SK-N-SH (cell line): ENCODE data around the gene ACAD10. TPM values are rescaled to one million over a fixed set of nuclear protein-coding genes. Genes with fewer than 3 reads are reported as not detected.

Experiments used
- CTCF ChIA-PET: fragments of 300-600, 350-600 bp; formaldehyde crosslinking; extraction: SDS; loops from one replicate; lab custom pipeline; 2021; lab: Yijun Ruan, JAX
- POLR2A ChIA-PET: fragments of 350-600 bp; sonication (Branson Sonifier 250); formaldehyde crosslinking; extraction: SDS; loops from one replicate; lab custom pipeline; 2020; ENCODE audit warnings: antibody characterized with exemption, inconsistent platforms; lab: Yijun Ruan, JAX
- DNase-seq: peaks from one replicate; pipeline ENCODE4 v3.0.0; 2012
- H2AFZ ChIP-seq: fragments of 200-600 bp; sonication (generic); 2 replicates; pipeline ENCODE4 v1.8.1; 2016; ENCODE audit warnings: antibody characterized with exemption, mild to moderate bottlenecking, low read depth
- H3F3A ChIP-seq: fragments of 200-600 bp; sonication (generic); replicated peaks from 2 replicates; pipeline ENCODE3; 2016; ENCODE audit warnings: antibody characterized with exemption, mild to moderate bottlenecking; ENCODE audit not compliant: insufficient read depth
- H3K27ac ChIP-seq, 2 experiments: fragments of 200-500 bp in 1 of 2; fragments of 200-600 bp in 1 of 2; sonication (Bioruptor generic) in 1 of 2; sonication (generic), shearing (Covaris generic) in 1 of 2; 2 replicates each; pipeline versions ENCODE4 v1.5.1 to v1.6.1; 2014 to 2016; ENCODE audit warnings: low read depth in 2 of 2, inconsistent platforms in 1 of 2, low read length in 1 of 2, mild to moderate bottlenecking in 1 of 2, mixed read lengths in 1 of 2
- H3K27me3 ChIP-seq: fragments of 200-600 bp; sonication (generic), shearing (Covaris generic); 2 replicates; pipeline ENCODE4 v1.6.1; 2016; ENCODE audit warnings: mixed run types; ENCODE audit not compliant: insufficient read depth
- H3K36me3 ChIP-seq, 2 experiments: fragments of 200-500 bp in 1 of 2; fragments of 200-600 bp in 1 of 2; sonication (Bioruptor generic) in 1 of 2; sonication (generic) in 1 of 2; replicated peaks in 1 of 2; 2 replicates each; pipeline versions ENCODE3 to v1.5.1; 2014 to 2016; ENCODE audit warnings: low read length in 1 of 2, mild to moderate bottlenecking in 1 of 2; ENCODE audit not compliant: insufficient read depth in 2 of 2, control insufficient read depth in 1 of 2
- H3K4me1 ChIP-seq, 2 experiments: fragments of 200-500 bp in 1 of 2; fragments of 200-600 bp in 1 of 2; sonication (Bioruptor generic) in 1 of 2; sonication (generic), shearing (Covaris generic) in 1 of 2; 2 replicates each; pipeline versions ENCODE4 v1.5.1 to v1.6.1; 2014 to 2016; ENCODE audit warnings: low read depth in 1 of 2, low read length in 1 of 2, mixed run types in 1 of 2; ENCODE audit not compliant: insufficient read depth in 2 of 2, control insufficient read depth in 1 of 2
- H3K4me2 ChIP-seq: fragments of 200-600 bp; sonication (generic), shearing (Covaris generic); 2 replicates; pipeline ENCODE4 v1.6.1; 2017; ENCODE audit warnings: mixed run types
- H3K4me3 ChIP-seq, 2 experiments: fragments of 200-500 bp in 1 of 2; fragments of 200-600 bp in 1 of 2; sonication (Bioruptor generic) in 1 of 2; sonication (generic), shearing (Covaris generic) in 1 of 2; 2 replicates each; pipeline versions ENCODE4 v1.5.1 to v1.8.1; 2014 to 2016; ENCODE audit warnings: low read depth in 2 of 2, inconsistent platforms in 1 of 2, low read length in 1 of 2, mild to moderate bottlenecking in 1 of 2, mixed read lengths in 1 of 2, moderate library complexity in 1 of 2
- H3K79me2 ChIP-seq: fragments of 200-600 bp; sonication (generic); 2 replicates; pipeline ENCODE4 v1.8.1; 2017; ENCODE audit warnings: mild to moderate bottlenecking; ENCODE audit not compliant: insufficient read depth
- H3K9ac ChIP-seq: fragments of 200-600 bp; sonication (generic); 2 replicates; pipeline ENCODE4 v1.6.1; 2017; ENCODE audit warnings: mixed run types
- H3K9me2 ChIP-seq: fragments of 200-600 bp; sonication (generic); 2 replicates; pipeline ENCODE4 v1.6.1; 2017; ENCODE audit warnings: mixed run types
- H3K9me3 ChIP-seq: fragments of 200-600 bp; sonication (generic); 2 replicates; pipeline ENCODE4 v1.6.1; 2017; ENCODE audit warnings: mixed run types, mild to moderate bottlenecking, moderate library complexity
- H4K20me1 ChIP-seq: fragments of 200-600 bp; sonication (generic); 2 replicates; pipeline ENCODE4 v1.6.1; 2017; ENCODE audit warnings: mild to moderate bottlenecking, mixed run types; ENCODE audit not compliant: insufficient read depth
- CTCF ChIP-seq: fragments of 200-600 bp; sonication (generic); IDR thresholded peaks from 2 replicates; pipeline ENCODE4 v1.6.1; 2017; ENCODE audit warnings: antibody characterized with exemption, mild to moderate bottlenecking, moderate library complexity
- EP300 ChIP-seq, 2 experiments: IDR thresholded peaks; 2 replicates each; pipeline versions ENCODE4 v1.4.0 to v1.6.1; 2012; ENCODE audit warnings: borderline replicate concordance in 1 of 2, low read depth in 1 of 2, low read length in 1 of 2
- EZH2phosphoT487 ChIP-seq: fragments of 200-600 bp; sonication (generic); IDR thresholded peaks from 2 replicates; pipeline ENCODE4 v1.6.1; 2017; ENCODE audit warnings: low read depth, mixed run types, mild to moderate bottlenecking, antibody characterized with exemption, moderate library complexity, borderline replicate concordance
- GATA2 ChIP-seq: sonication (generic); formaldehyde crosslinking; IDR thresholded peaks from 2 replicates; pipeline ENCODE4 v1.5.0; 2020; ENCODE audit warnings: mild to moderate bottlenecking, missing genetic modification reagents
- JUND ChIP-seq: IDR thresholded peaks from 2 replicates; pipeline ENCODE4 v1.4.0; 2012
- NFIC ChIP-seq: IDR thresholded peaks from 2 replicates; pipeline ENCODE4 v1.4.0; 2012; ENCODE audit warnings: borderline replicate concordance
- SIN3A ChIP-seq: IDR thresholded peaks from 2 replicates; pipeline ENCODE4 v1.6.1; 2012; ENCODE audit warnings: low read depth, mild to moderate bottlenecking, low read length, moderate library complexity, borderline replicate concordance
- USF2 ChIP-seq: fragments of 150-350 bp; IDR thresholded peaks from 2 replicates; pipeline ENCODE4 v1.6.1; 2017; ENCODE audit warnings: antibody characterized with exemption, low read length, low read depth, borderline replicate concordance
- WGBS: methylation state at CpG from one replicate; pipeline ENCODE4 v1.1.6; 2017; ENCODE audit warnings: low lambda C conversion rate; 5-methylcytosine and 5-hydroxymethylcytosine counted together
- polyA plus RNA-seq, 3 experiments: library from polyadenylated mRNA; depleted of rRNA; stranded (reverse); fragments of >200 nt; gene quantifications; 2 replicates each; pipeline ENCODE4 v1.2.3, GENCODE V29; 2012

Gene ACAD10
- polyA plus RNA-seq, 1 of the 3 experiments (the other 2 are of a cell fraction), result 24.6 TPM

GRCh38 chr12:111691262-111691661 lies 5.4 kb downstream of the ACAD10 start:
- DNase-seq, result no peak
- Histone ChIP-seq H3K27ac (no peak overlapping the region), H3K9ac (no peak overlapping the region), H3K27me3 (no peaks in the 10 kb centered on the region), H3K36me3 (peaks cover 5 to 15% of the 10 kb centered on the region in 2 experiments), H2AFZ (no peak overlapping the region), H4K20me1 (no peaks in the 10 kb centered on the region), H3K9me3 (no peaks in the 10 kb centered on the region), H3K4me1 (peaks cover 0 to 7% of the 10 kb centered on the region in 2 experiments; a peak in 1 of 4 replicates), H3K4me3 (no peak overlapping the region), H3F3A (no peaks in the 10 kb centered on the region), H3K9me2 (no peaks in the 10 kb centered on the region), H3K79me2 (peaks cover 30% of the 10 kb centered on the region), H3K4me2 (no peak overlapping the region)
- CTCF ChIA-PET, result no interaction called here
- 98% methylated on average over 3 of the region's 3 CpGs for WGBS
- TF ChIP-seq JUND, result no peak
- no peak for TF ChIP-seq USF2
- TF ChIP-seq NFIC, result no peak
- TF ChIP-seq GATA2 (CRISPR knock-in tag), result no peak
- TF ChIP-seq EZH2phosphoT487, result no peak
- TF ChIP-seq EP300 (IDR thresholded peaks at IDR 0.05; ENCODE audit: borderline replicate concordance in 1 of 2, low read depth in 1 of 2, low read length in 1 of 2), result no peak
- no peak for TF ChIP-seq SIN3A
- POLR2A ChIA-PET, result no interaction called here

- H4K20me1 ChIP-seq, result no peaks in the 10 kb centered on the region
- H3K4me1 ChIP-seq, result no peaks in the 10 kb centered on the region
- no peak overlapping the region for H2AFZ ChIP-seq
- no peak for DNase-seq
- H3K4me2 ChIP-seq, result no peak overlapping the region
- no peaks in the 10 kb centered on the region for H3K9me3 ChIP-seq
- no peak overlapping the region for H3K4me3 ChIP-seq
- H3K9me2 ChIP-seq, result no peaks in the 10 kb centered on the region
- no peak overlapping the region for H3K27ac ChIP-seq
- no peak for TF ChIP-seq SIN3A
- peak; percentile 39; the same call in 1 of the 2 replicates for TF ChIP-seq CTCF
- peaks cover 16% of the 10 kb centered on the region; the same call in 1 of the 2 replicates for H3K79me2 ChIP-seq
- H3F3A ChIP-seq, result no peaks in the 10 kb centered on the region
- ChIA-PET POLR2A (no interaction called here), CTCF (interaction anchor here (0.9 to 1.9 kb wide), 3 partner anchors 13 to 120 kb away, joined by 3 to 6 read pairs (median 3); no protein-coding TSS in a partner anchor)
- H3K36me3 ChIP-seq, result peaks cover 7 to 15% of the 10 kb centered on the region in 2 experiments
- no peak overlapping the region for H3K9ac ChIP-seq
- no peaks in the 10 kb centered on the region for H3K27me3 ChIP-seq
- 87% methylated on average over 13 of the region's 15 CpGs for WGBS
Observed at GRCh38 chr12:111692575-111693210, 6.8 kb downstream of the ACAD10 start.
